HUDEP-2 (cell line): ENCODE data around the gene UGT1A7.
"Not testable (repeated sequence)": the region's sequence is repeated elsewhere in the genome, so short reads cannot be mapped to it uniquely, and the experiment has no call there.

Experiments used
- DNase-seq, 76 experiments: peaks; one replicate each; lab custom pipeline; 2025; ENCODE audit not compliant: unreplicated experiment in 76 of 76; lab: John Stamatoyannopoulos, UW

The UGT1A7 gene

DNA sequence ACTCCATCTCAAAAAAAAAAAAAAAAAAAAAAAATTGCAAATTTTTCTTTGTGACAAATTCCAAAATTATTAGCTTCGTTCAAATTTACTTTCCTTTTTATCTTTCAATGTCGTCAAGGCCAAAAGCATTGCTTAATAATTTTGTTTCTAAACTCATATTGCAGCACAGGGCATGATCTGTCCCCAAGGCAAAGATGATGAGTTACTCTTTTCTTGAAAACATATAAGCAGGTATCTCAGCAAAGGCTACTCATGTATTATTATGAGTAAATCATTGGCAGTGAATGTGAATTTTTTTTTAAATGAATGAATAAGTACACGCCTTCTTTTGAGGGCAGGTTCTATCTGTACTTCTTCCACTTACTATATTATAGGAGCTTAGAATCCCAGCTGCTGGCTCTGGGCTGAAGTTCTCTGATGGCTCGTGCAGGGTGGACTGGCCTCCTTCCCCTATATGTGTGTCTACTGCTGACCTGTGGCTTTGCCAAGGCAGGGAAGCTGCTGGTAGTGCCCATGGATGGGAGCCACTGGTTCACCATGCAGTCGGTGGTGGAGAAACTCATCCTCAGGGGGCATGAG is at the start of gene UGT1A7:
Gene UGT1A7 (plus strand): TSS at position 381 of the 579 bp plus-strand sequence. CDS start 37 bp downstream, at position 418.
- no peak for DNase-seq

DNA sequence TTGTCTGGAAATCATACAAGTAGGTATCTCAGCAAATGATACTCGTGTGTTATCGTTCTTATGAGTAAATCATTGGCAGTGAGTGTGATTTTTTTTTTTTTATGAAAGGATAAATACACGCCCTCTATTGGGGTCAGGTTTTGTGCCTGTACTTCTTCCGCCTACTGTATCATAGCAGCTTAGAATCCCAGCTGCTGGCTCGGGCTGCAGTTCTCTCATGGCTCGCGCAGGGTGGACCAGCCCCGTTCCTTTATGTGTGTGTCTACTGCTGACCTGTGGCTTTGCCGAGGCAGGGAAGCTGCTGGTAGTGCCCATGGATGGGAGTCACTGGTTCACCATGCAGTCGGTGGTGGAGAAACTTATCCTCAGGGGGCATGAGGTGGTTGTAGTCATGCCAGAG is 45.4 kb upstream of the UGT1A7 start, which contains the start of gene UGT1A10:
Gene UGT1A10 (plus strand): TSS at position 143 of the 400 bp plus-strand sequence. CDS start 75 bp downstream, at position 218.
- not testable (repeated sequence) for DNase-seq

DNA sequence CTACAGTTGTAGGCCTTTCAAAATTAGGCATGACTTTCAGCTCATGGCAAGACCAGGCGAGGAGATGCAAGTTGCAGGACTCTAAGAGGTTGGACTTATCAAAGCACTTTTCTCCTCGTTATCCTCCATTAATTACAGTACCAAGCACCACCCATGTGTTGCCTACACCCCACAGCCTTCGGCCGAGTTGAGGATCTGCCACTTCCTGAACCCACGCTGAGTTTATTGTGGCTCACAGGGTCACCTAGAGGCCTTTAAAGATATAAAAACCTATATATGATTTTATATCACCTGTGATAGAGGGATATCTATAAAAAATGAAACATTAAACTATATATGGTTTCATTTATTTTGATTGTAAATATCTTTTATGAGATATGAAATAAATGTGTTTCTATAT is 42.9 kb upstream of the UGT1A7 start:
- no peak for DNase-seq

DNA sequence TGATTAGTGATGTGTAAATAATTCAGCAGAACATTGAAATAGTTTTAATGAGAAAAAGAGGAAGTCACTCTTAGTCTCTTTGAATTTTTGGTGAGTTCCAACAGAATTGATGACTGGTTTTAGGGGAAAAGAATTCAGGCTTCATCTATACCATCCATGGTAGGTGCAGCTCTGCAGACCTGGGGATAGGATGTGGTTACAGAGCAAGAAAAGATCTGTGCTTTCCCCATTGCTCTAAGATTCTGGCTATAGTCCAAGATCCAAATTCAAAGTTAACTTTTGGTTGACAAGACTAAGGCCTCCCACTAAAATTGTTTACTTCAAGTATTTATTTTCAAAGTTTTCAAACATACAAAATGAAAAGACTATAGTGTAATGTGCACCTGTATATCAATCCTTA is 41.8 kb upstream of the UGT1A7 start:
- no peak for DNase-seq

DNA sequence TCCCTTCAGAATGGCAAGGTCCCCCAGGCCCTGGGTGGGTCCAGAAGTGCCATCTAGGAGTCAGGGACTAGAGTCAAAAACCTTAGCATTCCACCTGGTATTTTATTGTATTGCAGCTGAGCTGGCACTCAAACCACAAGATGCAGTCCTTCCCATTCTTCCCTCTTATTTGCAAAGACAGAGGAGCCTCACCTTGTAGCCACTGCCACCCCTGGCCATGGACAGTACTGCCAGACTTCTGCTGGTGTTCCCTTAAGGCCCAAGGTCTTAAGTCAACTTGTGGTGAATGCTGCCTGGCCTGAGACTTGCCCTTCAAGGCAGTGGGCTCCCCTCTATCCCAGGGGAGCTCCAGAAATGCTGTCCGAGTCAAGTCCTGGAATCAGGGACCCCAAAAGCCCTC is 38.6 kb upstream of the UGT1A7 start:
- DNase-seq: peak in 7 of 76 experiments; percentile 1 to 13 (median 3)

DNA sequence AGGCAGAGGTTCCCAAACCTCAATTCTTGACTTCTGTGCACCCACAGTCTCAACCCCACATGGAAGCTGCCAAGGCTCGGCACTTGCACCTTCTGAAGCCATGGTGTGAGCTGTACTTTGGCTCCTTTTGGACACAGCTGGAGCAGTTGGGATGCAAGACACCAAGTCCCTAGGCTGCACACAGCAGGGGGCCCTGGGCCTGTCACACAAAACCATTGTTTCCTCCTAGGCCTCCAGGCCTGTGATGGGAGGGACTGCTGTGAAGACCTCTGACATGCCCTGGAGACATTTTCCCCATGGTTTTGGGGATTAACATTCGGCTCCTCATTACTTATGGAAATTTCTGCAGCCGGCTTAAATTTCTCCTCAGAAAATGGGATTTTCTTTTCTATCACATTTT is 35.7 kb upstream of the UGT1A7 start:
- not testable (repeated sequence) for DNase-seq

DNA sequence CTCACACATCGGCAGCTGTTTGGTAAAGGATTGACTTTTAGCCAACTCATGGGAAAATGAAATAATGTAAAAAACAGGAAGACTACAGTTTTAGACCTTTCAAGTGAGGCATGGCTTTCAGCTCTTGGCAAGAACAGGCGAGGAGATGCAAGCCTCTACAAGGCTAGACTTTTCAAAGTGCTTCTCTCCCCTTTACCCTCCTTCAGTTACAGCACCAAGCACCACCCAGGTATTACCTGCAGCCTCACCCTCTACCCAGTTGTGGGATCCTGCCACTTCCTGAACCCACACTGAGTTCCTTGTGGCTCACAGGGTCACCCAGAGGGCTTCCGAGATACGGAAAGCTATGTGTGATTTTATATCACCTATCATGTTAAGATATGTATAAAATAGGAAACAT is 30.7 kb upstream of the UGT1A7 start:
- DNase-seq: no peak

DNA sequence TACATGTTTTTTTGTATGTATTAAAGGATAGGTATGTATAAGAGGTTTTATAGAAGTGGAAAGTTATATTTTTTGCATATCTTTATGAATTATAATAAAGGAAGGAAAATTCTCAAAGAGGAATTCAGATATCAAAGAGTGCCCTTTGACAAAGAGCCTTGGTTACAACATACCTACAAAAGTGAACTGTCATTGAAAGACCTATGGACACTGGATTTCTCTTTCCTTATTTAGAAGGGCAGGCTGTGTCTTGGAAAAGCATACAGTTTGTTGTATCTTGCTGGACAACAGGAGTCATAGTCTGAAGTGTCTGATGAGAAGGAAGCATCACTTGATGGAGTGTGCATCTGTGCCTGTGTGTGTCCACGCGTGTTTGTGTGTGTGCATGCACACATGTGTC is 30.3 kb upstream of the UGT1A7 start:
- DNase-seq: no peak

DNA sequence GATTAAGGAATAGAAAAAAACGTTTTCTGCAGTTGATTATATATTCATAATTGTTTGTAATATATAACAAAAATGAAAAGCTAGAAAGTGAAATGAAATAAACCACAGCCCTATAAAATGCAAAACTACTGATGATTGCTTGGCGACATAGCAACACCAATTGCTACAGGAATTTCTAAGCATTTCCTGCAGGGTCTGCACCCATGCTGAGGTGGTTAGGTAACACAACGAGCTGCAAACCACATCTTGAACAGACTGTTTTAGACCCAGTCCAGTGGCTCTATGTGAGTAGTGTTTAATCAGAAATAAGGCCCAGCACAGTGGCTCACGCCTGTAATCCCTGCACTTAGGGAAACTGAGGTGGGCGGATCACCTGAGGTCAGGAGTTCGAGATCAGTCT is 27.2 kb upstream of the UGT1A7 start:
- no peak for DNase-seq

DNA sequence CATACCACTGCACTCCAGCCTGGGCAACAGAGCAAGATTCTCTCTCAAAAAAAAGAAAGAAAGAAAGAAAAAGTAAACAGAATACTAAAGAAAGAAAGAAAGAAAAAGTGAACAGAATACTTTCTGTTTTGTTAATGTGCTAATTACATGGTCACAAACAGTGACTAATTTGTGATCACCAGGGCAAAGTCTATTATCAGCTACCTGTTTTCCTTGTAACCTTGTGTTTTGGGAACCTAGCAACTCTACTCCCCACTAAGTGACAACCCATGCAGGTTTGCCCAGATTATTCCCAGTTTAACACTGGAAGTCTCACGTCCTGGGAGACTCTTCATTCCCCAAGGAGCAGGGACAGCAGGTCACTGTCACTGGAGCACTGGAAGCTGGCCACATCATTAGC is 26.7 kb upstream of the UGT1A7 start:
- DNase-seq: no peak

DNA sequence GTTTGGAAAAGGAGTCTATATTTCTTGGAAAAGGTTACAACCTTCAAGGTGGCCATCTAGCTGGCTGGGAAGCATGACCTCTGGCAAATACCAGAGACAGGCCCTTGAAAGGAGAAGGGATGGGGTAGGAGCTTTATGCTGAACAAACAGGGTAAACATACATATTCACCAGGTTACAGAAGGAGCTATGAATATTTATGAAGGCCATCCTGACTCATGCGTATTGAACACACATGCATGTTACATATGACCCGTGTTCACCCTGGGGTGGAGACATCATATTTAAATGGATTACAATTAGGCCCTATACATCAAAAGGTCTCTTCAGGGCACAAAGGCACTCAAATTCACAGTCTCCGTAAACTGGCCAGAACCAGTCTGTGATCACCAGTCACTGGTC is 25.8 kb upstream of the UGT1A7 start:
- not testable (repeated sequence) for DNase-seq

DNA sequence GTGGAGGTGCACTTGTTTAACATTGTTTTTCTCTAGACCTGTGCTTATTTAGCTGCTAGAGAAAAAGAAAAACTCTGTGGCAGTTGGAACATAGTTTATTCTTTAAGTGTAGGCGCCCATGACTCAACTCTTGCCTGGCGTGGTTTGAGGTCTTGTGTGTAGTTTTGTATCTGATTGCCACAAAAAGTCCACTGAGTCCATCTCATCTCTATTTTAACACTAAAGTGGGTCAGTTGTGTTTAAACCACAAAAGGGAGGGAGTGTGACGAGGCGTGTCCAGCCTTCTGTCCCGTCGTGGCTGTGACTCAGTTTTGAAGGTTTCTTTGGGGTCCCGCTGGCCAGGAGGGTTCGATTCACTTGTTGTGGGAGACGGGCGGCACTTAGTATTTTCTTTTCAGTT is 25.3 kb upstream of the UGT1A7 start:
- DNase-seq: no peak

DNA sequence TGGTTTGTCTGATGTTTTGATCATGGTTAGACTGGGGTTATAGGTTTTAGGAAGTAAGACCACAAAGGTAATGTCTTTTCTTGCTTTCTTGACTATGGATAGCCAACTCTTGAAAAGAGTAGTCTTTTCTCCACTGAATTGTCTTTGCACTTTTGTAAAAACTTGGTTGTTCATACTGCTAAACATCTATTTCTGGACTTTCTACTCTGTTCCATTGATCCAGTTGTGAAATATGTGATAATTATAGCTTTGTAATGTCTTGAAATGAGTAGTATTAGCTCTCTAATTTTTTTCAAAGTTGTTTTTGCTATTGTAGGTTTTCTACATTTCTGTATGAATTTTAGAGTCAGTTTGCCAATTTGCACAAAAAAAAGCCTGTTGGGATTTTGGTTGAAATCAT is 23.1 kb upstream of the UGT1A7 start:
- no peak for DNase-seq

DNA sequence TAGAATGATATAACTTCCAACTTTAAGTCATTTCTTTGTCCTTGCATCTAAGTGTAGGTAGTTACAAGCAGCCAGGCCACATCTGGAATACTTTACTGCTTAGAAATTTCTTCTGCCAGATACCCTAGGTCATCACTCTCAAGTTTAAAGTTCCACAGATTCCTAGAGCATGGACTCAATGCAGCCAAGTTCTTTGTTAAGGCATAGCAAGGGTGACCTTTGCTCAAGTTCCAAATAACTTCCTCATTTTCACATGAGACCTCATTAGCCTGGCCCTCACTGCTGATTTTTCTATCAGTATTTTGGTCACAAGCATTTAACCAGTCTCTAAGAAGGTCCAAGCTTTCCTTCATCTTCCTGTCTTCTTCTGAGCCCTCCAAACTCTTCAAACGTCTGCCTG is 17.8 kb upstream of the UGT1A7 start:
- no peak for DNase-seq

DNA sequence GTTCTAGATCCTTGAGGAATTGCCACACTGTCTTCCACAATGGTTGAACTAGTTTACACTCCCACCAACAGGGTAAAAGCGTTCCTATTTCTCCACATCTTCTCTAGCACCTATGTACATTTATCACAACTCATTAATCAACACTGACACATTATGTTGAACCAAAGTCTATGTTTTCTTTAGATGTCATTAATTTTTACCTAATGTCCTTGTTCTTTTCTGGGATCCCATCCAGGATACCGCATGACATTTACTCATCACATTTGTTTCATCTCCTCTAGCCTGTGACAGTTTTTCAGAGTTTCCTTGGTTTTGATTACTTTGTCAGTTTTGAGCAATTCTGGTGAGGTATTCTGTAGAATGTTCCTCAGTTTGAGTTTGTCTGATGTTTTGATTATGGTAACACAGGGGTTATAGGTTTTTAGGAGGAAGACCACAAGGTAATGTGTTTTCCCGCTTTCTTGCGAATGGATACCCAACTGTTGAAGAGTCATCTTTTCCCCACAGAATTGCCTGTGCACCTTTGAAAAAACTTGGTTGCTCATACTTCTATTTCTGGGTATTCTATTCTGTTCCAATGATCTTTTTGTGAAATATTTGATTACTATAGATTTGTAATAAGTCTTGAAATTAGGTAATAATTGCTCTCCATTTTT is 13.0 kb upstream of the UGT1A7 start:
- no peak for DNase-seq

DNA sequence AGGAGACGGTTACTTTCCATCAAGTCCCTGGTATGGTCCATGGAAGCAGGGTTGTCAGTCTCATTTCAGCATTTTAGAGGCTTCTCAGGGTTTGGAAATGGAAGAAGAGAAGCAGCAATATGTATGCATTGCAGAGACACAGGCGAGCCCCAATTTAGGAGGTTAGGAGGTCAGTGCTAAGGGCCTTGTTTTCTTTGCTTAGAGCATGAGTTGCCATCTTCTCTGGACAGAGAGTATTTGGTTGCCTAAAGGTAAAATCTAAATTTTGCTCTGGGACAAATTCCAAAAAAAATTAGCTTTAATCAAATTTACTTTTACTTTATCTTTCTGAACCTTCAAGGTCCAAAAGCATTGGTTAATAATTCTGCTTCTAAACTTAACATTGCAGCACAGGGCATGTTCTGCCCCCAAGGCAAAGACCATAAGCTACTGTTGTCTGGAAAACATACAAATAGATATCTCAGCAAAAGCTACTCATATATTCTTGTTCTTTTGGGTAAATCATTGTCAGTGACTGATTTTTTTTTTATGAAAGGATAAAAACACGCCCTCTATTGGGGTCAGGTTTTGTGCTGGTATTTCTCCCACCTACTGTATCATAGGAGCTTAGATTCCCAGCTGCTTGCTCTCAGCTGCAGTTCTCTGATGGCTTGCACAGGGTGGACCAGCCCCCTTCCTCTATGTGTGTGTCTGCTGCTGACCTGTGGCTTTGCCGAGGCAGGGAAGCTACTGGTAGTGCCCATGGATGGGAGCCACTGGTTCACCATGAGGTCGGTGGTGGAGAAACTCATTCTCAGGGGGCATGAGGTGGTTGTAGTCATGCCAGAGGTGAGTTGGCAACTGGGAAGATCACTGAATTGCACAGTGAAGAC is 10.2 kb upstream of the UGT1A7 start, which contains the start of gene UGT1A9:
Gene UGT1A9 (plus strand): TSS at position 609 of the 872 bp plus-strand sequence. CDS start 37 bp downstream, at position 646.
- no peak for DNase-seq

DNA sequence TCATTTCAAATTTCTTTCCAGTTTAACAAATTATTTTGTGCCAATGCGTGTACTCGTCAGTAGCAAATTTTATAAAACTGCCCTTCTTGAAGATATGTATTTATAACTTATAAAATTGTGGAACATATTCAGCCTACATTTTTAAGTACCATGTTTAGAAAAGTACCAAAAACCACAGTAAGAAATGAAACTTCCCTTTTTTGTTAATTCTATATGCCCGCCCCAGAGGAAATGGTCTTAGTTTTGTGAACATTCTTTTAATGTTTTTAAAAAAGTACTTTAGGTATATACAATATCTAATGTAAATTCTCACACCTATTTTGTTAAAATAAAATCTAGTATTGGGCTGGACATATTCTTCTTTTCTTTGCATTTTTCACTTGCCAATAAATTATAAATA is 8.8 kb upstream of the UGT1A7 start:
- no peak for DNase-seq

DNA sequence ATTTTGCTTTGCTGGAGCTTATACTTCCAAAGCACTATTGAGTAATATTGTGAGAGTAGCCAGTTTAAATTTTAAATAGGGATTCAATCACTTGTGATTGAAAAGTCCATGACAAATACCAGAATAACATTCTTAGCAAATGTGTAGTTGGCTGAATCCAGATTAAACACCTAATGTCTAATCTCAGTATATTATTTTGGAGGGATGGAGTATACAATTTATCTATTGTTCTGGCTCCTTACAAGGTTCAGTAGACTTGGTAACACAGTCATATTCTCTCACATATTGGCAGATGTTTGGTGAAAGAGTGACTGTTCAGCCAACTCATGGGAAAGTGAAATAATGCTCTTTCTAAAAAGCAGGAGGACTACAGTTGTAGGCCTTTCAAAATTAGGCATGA is 7.8 kb upstream of the UGT1A7 start:
- no peak for DNase-seq

DNA sequence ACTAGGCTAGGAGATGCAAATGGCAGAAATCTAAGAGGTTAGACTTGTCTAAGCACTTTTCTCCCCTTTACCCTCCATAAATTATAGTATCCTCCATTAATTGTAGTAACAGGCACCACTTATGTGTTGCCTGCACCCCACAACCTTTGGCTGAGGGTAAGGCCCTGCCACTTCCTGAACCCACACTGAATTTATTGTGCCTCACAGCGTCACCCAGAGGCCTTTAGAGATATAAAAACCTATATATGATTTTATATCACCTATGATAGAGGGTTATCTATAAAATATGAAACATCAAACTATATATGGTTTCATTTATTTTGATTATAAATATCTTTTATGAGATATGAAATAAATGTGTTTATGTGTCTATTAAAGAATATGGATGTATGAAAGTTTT is 7.4 kb upstream of the UGT1A7 start:
- no peak for DNase-seq

DNA sequence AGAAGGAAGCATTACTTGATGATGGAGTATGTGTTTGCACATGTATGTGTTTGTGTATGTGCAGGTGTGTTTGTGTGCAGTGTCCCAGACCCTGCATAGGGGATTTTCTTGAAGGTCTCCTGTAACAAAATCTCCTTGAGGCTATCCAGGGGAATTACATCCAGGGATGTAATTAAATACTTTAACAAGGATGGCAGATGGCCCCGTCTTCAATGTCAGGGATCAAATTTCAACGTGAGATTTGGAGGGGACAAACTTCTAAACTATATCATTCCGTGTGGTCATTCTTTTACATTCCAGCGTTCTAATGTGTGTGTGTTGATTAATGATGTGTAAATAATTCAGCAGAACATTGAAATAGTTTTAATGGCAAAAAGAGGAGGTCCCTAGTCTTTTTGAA is 6.7 kb upstream of the UGT1A7 start:
- no peak for DNase-seq

DNA sequence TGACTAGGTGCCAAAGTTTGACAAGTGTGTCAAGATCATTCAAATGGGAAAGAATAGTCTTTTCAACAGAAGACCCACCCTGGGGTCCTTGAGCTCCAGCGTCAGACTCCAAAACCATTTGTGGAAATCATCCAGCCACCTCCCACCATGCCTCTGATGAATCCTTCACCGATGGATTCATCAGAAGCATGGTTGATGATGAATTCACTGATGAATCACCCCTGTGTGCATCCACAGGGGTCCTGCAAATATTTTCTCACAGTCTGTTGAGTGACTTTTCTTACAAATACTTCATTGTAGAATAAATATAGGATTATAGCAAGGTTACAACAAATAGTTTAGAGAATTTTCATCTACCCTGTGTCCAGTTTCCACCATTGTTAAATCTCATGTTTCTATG is 5.7 kb upstream of the UGT1A7 start:
- DNase-seq: no peak

DNA sequence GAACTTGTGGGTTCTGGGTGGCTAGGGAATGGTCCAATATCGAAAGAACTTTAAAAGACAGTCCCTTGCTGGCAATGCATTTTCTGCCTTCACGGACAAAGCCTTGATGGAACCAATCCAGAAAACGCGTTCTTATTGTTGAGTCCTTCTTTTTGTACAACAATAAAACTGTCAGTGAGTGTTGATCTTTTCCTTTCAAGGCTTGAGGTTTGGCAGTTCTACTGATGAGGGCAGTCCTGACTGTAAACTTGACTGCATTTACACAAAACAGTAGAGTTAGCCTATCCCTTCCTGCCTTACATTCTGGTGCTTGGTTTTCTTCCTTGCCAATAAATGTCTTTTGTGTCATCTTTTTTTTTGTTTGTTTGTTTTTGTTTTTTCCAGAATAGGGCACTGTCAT is 2.5 kb upstream of the UGT1A7 start:
- no peak for DNase-seq
